Tibial nerve (tissue), 4 donors: ENCODE measurements around the gene SMIM38. TPM values are rescaled to one million over a fixed set of nuclear protein-coding genes. Genes with fewer than 3 reads are reported as not detected.
A peak's percentile ranks its signal among the peaks of the same experiment; 100 is the strongest.

Source experiments
- DNase-seq, 2 donors: peaks; one replicate each; pipeline ENCODE4 v3.0.0-alpha.2; 2019; ENCODE audit warnings: low spot score in 2 of 2
- H3K27ac ChIP-seq, 4 donors: fragments of 200-600 bp; sonication (generic) in 3 of 4; one replicate each; pipeline ENCODE4 v1.5.1; 2017 to 2019; ENCODE audit warnings: mild to moderate bottlenecking in 1 of 4
- H3K27me3 ChIP-seq, 2 donors: fragments of 200-600 bp; sonication (generic) in 1 of 2; one replicate each; pipeline versions ENCODE4 v1.5.1 to v1.6.0; 2017 to 2019
- H3K36me3 ChIP-seq, 3 donors: fragments of 200-600 bp; sonication (generic); one replicate each; pipeline ENCODE4 v1.5.1; 2018 to 2019
- H3K4me1 ChIP-seq, 4 donors: fragments of 200-600 bp; sonication (generic) in 3 of 4; one replicate each; pipeline ENCODE4 v1.5.1; 2017 to 2019
- H3K4me3 ChIP-seq, 4 donors: fragments of 200-600 bp; sonication (generic) in 3 of 4; one replicate each; pipeline ENCODE4 v1.5.1; 2017 to 2019; ENCODE audit warnings: mild to moderate bottlenecking in 1 of 4, moderate library complexity in 1 of 4
- H3K9me3 ChIP-seq, 4 donors: fragments of 200-600 bp; sonication (generic) in 3 of 4; one replicate each; pipeline ENCODE4 v1.5.1; 2017 to 2019
- EP300 ChIP-seq, 2 donors: sonication (generic); formaldehyde crosslinking; IDR thresholded peaks; one replicate each; pipeline ENCODE4 v1.6.1; 2017; ENCODE audit warnings: antibody characterized with exemption in 2 of 2, mild to moderate bottlenecking in 1 of 2
- POLR2A ChIP-seq, 2 donors: fragments of 450-650 bp; IDR thresholded peaks; one replicate each; pipeline ENCODE4 v1.6.1; 2017; ENCODE audit warnings: antibody characterized with exemption in 2 of 2, mild to moderate bottlenecking in 2 of 2, moderate library complexity in 2 of 2
- WGBS, 2 donors: methylation state at CpG; one replicate each; pipeline ENCODE4 v1.1.5; 2018; 5-methylcytosine and 5-hydroxymethylcytosine counted together
- total RNA-seq, 4 donors: library from RNA; depleted of rRNA; stranded (reverse); fragments of >200 nt; gene quantifications; one replicate each; pipeline ENCODE4 v1.1.0, GENCODE V29; 2016
- TF ChIP-seq, protein P1 (sequence below), 5 experiments: fragments of 200-600 bp in 3 of 5; fragments of 450-650 bp in 2 of 5; sonication (generic) in 3 of 5; IDR thresholded peaks; one replicate each; pipeline ENCODE4 v1.5.1; 2016 to 2019; ENCODE audit warnings: antibody characterized with exemption in 5 of 5, mild to moderate bottlenecking in 3 of 5, moderate library complexity in 2 of 5

SMIM38 gene
- total RNA-seq: 1 to 10 TPM; 3.3 to 4.6 (median 4.1) TPM

DNA sequence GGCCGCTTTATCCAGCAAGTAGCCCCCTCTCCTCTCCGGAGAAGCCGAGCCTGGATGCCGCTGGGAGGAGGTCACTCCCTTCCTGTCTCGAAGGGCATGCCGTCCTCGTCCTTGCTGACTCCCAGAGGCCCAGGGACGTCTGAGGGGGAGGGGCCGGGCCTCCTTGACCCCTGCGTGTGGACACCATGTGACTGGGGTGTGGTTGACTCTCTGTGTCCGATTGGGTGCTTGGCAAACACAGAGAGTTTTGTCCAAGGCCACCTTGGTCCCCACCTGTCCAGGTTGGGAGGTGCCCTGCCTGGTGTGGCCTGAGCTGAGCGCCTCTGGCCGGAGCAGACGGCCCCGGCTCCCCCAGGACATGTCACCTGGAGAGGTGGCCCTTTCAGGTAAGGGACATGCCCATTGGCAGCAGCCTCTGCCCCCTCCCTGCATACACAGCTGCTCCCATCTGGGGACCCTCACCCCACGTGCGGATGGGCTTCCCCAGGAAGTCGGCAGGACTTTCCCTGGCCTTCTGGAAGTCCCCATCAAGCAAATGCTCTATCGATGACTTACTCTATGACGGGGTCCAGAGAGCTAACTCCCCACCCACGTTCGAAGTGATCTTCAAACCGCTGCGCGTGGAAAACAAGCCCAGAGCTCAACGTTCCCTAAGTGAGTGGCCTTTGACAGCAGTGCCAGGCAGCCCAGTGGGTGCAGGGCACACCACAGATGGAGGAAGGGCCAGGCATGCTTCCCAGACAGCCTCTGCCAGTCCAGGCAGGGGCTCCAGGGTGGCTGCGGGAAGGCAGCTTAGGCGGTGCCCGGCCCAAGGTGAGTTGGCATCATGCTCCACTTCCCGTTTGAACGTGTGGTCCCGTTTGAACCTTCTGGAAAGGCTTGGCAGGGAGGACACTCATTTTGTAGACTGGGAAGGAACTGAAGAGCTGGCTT is at the start of gene SMIM38:
TSS of gene SMIM38 (plus strand) at position 634 of the 933 bp plus-strand sequence. CDS start 1,912 bp downstream, outside the sequence.
- Histone ChIP-seq H3K4me1 (peaks cover 0 to 67% (median 47%) of the 10 kb centered on the region in 4 donors), H3K27me3 (no peaks in the 10 kb centered on the region), H3K9me3 (no peaks in the 10 kb centered on the region), H3K4me3 (no peak within 1 kb of the TSS), H3K27ac (peak within 1 kb of the TSS; percentile 73 to 94 (median 84)), H3K36me3 (no peaks in the 10 kb centered on the region)
- DNase-seq: no peak
- 55 to 59% methylated on average over 28 to 32 of the region's 32 CpGs for WGBS, 2 donors
- TF ChIP-seq EP300 (IDR thresholded peaks at IDR 0.05) (peak in 1 of 2 donors; percentile 68), POLR2A (IDR thresholded peaks at IDR 0.05) (peak in 1 of 2 donors; percentile 16)
- TF ChIP-seq, protein P1, sequence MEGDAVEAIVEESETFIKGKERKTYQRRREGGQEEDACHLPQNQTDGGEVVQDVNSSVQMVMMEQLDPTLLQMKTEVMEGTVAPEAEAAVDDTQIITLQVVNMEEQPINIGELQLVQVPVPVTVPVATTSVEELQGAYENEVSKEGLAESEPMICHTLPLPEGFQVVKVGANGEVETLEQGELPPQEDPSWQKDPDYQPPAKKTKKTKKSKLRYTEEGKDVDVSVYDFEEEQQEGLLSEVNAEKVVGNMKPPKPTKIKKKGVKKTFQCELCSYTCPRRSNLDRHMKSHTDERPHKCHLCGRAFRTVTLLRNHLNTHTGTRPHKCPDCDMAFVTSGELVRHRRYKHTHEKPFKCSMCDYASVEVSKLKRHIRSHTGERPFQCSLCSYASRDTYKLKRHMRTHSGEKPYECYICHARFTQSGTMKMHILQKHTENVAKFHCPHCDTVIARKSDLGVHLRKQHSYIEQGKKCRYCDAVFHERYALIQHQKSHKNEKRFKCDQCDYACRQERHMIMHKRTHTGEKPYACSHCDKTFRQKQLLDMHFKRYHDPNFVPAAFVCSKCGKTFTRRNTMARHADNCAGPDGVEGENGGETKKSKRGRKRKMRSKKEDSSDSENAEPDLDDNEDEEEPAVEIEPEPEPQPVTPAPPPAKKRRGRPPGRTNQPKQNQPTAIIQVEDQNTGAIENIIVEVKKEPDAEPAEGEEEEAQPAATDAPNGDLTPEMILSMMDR (IDR thresholded peaks at IDR 0.05): no peak

DNA sequence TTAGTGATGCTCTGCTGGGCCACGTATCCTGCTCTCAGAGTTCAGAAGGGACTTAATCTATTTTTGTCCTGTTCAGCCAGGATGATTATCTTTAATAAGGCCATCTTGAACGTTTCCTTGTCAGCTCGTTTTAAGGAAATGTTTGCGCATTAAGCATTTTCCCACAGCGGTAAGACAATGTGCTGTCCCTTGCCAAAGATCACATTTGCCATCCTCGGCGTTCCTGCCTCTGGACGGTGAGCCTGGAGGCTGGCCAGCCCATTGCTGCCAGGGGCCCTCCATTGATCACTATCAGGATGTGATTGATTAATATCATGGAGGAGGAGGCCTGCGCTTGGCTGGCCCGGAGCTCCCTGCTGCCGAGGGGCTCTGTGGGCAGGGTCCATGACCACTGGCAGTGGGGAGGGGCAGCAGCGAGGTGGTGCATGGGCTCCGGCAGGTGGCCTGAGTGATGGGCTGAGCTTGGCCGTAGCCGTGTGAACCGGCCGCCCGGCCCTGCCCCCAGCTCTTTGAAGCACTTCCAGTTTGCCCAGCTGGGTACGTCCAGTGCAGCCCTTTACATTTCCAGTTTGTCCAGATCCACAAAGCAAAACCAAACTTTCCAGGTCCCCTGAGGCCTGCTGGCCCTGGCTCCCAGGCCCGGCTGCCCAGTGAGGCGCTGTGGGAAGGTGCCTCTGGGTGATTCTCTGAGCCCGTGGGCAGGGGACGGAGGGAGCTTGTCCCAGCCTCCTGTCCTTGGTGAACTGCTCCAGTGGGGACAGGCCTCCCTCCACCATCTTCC is 49.5 kb upstream of the SMIM38 start:
- DNase-seq: no peak
- H3K27me3 ChIP-seq: no peaks in the 10 kb centered on the region
- peaks cover 0 to 3% (median 0%) of the 10 kb centered on the region in 4 donors for H3K9me3 ChIP-seq
- peaks cover 0 to 21% (median 0%) of the 10 kb centered on the region in 3 donors for H3K36me3 ChIP-seq
- no peak overlapping the region for H3K4me3 ChIP-seq
- H3K27ac ChIP-seq: no peak overlapping the region
- H3K4me1 ChIP-seq: peaks cover 0 to 12% (median 0%) of the 10 kb centered on the region in 4 donors
- no peak for TF ChIP-seq EP300 (IDR thresholded peaks at IDR 0.05)
- TF ChIP-seq POLR2A (IDR thresholded peaks at IDR 0.05): no peak
- TF ChIP-seq, protein P1 (IDR thresholded peaks at IDR 0.05): no peak
- WGBS, 2 donors: 70% methylated on average over 17 to 23 of the region's 23 CpGs

DNA sequence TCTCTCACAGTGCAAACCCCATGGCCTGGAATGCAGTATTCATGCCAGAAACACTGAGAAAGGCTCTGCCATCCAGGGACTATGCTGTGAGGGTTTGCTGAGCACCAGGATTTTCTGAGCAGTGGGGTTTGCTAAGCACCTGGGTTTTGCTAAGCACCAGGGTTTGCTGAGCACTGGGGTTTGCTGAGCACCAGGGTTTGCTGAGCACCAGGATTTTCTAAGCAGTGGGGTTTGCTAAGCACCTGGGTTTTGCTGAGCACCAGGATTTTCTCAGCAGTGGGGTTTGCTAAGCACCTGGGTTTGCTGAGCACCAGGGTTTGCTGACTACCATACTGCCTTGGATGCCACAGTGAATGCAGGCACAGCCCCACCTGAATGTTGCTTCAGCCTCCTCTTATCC is 48.3 kb upstream of the SMIM38 start:
- peaks cover 0 to 10% (median 0%) of the 10 kb centered on the region in 4 donors for H3K4me1 ChIP-seq
- H3K9me3 ChIP-seq: peaks cover 0 to 3% (median 0%) of the 10 kb centered on the region in 4 donors
- no peaks in the 10 kb centered on the region for H3K27me3 ChIP-seq
- no peak overlapping the region for H3K4me3 ChIP-seq
- peaks cover 0 to 21% (median 0%) of the 10 kb centered on the region in 3 donors for H3K36me3 ChIP-seq
- TF ChIP-seq, protein P1 (IDR thresholded peaks at IDR 0.05): no peak
- no peak for TF ChIP-seq POLR2A (IDR thresholded peaks at IDR 0.05)
- TF ChIP-seq EP300 (IDR thresholded peaks at IDR 0.05): no peak
- H3K27ac ChIP-seq: no peak overlapping the region
- DNase-seq: no peak

DNA sequence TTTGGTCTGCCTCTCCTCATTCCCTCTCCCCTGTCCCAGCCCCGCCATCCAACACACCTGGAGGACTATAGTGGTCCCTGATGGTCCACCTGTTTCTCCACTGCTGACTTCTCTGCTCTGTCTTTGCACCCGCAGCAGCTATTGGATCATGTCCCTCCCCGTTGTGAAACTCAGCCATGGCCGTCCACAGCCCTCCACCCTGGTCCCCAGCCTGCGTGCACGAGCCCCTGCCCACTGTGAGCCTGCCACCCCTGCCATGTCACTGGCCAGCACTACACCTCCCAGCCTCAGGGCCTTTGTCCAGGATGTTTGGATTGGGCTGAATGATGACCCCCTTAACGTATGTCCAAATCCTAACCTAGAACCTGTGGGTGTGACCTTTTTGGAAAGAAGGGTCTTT is 47.7 kb upstream of the SMIM38 start:
- Histone ChIP-seq H3K9me3 (peaks cover 0 to 3% (median 0%) of the 10 kb centered on the region in 4 donors), H3K4me3 (no peak overlapping the region), H3K27ac (no peak overlapping the region), H3K4me1 (peaks cover 0 to 7% (median 0%) of the 10 kb centered on the region in 4 donors), H3K36me3 (peaks cover 0 to 21% (median 0%) of the 10 kb centered on the region in 3 donors), H3K27me3 (no peaks in the 10 kb centered on the region)
- TF ChIP-seq, protein P1 (IDR thresholded peaks at IDR 0.05): no peak
- WGBS, 2 donors: 95 to 97% methylated on average over 7 of the region's 7 CpGs
- DNase-seq: no peak
